DMS153 treated with DMSO at 0.1 percent for 48 hours (cell line): ENCODE measurements around the gene POLR2H.
"Not testable (repeated sequence)": the region's sequence is repeated elsewhere in the genome, so short reads cannot be mapped to it uniquely, and the experiment has no call there.

Source experiments
- DNase-seq: peaks from one replicate; lab custom pipeline; 2025; ENCODE audit not compliant: unreplicated experiment; lab: John Stamatoyannopoulos, UW

Gene POLR2H

GRCh38 chr3:184335661-184336546, 25.6 kb upstream of the POLR2H start:
- peak; percentile 46 for DNase-seq

GRCh38 chr3:184336547-184337398, 24.7 kb upstream of the POLR2H start:
- DNase-seq = peak; percentile 53

GRCh38 chr3:184337399-184337714, 24.2 kb upstream of the POLR2H start, which contains the start of gene FAM131A:
Gene FAM131A, plus strand, starts transcription at chr3:184337600. Its CDS starts 31 bp downstream, at chr3:184337631.
- no peak for DNase-seq

GRCh38 chr3:184337981-184338380, 23.5 kb upstream of the POLR2H start:
- no peak for DNase-seq

- DNase-seq = peak; percentile 91
Observed at GRCh38 chr3:184338511-184338945, 23.0 kb upstream of the POLR2H start.

DNA sequence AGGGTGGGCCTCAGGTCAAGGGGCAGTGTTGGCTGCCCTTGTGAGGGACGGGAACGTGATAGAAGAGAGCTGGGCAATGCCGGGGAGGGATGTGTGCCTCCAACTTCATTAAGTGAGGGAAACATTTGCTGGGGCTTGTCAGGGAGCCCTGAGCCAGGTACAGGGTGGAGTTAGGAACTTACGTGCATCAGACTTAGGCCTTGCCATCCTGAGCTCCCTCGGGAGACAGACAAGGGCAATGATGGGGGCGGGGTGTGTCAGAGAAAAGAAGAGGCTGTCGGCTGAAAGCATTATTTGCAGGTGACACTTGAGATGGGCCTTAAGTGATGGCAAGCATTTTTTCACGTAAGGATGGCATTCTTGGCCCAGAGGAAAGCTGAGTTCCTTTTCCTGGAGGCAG, 22.5 kb upstream of the POLR2H start:
- peak; percentile 44 for DNase-seq

DNA sequence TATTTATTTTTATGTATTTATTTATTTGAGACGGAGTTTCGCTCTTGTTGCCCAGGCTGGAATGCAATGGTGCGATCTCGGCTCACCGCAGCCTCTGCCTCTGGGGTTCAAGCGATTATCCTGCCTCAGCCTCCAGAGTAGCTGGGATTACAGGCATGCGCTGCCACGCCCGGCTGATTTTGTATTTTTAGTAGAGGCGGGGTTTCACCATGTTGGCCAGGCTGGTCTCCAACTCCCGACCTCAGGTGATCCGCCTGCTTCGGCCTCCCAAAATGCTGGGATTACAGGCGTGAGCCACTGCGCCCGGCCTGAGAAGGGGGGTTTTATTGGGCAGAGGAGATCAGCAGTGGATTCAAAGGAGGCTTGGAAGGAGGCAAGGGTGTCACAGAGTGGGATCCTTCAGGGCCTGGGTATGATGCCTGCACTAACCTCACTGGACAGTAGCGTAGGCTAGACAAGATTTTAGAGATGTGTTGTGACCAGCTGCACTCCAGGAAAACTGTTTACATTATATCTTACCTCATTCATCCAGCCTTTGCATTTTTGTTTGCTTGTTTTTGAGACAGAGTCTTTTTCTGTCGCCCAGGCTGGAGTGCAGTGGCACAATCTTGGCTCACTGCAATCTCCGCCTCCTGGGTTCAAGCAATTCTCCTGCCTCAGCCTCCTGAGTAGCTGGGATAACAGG, 21.9 kb upstream of the POLR2H start:
- DNase-seq = not testable (repeated sequence)

- no peak for DNase-seq
Observed at GRCh38 chr3:184341925-184342324, 19.6 kb upstream of the POLR2H start.

DNA sequence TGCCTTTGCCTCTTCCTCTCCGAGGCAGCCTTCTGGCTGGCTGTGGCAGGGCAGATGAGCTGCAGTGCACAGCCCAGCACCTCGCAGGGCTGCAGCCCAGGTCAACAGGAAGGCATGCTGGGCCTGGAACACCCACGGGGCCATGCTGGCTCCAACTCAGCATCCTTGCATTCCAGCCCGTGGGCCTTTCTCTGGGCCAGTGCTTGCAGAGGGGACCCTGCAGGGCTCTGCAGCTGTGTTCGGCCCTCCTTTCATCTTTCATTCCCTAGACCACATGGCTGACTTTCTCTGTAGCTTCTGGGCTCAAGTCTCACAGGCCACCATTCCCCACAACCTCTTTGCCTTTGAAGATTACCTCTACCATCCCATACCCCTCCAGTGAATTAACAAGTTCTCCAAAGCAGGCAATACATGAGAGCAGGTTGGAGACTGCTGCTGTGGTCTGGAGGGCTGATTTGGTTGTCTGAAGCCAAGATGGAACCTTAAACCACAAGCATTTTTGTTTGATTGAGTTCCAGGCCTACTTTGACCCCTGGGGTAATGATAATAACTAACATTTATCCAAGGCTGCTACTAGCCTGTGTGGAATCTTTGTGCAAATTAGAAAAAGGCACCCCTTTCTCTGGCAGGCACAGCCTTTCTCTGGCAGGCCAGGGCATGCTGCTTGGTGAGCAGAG, 18.2 kb upstream of the POLR2H start:
- DNase-seq = no peak

GRCh38 chr3:184344579-184345316, 16.8 kb upstream of the POLR2H start:
- DNase-seq = no peak

DNA sequence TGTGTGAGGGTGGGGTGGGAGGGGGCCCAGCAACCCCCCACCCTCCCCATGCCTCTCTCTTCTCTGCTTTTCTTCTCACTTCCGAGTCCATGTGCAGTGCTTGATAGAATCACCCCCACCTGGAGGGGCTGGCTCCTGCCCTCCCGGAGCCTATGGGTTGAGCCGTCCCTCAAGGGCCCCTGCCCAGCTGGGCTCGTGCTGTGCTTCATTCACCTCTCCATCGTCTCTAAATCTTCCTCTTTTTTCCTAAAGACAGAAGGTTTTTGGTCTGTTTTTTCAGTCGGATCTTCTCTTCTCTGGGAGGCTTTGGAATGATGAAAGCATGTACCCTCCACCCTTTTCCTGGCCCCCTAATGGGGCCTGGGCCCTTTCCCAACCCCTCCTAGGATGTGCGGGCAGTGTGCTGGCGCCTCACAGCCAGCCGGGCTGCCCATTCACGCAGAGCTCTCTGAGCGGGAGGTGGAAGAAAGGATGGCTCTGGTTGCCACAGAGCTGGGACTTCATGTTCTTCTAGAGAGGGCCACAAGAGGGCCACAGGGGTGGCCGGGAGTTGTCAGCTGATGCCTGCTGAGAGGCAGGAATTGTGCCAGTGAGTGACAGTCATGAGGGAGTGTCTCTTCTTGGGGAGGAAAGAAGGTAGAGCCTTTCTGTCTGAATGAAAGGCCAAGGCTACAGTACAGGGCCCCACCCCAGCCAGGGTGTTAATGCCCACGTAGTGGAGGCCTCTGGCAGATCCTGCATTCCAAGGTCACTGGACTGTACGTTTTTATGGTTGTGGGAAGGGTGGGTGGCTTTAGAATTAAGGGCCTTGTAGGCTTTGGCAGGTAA, 16.0 kb upstream of the POLR2H start:
- peak; percentile 34 for DNase-seq

GRCh38 chr3:184346480-184347190, 14.9 kb upstream of the POLR2H start:
- DNase-seq = no peak

- no peak for DNase-seq
Observed at GRCh38 chr3:184347321-184348056, 14.0 kb upstream of the POLR2H start.

- no peak for DNase-seq
Observed at GRCh38 chr3:184348057-184348382, 13.5 kb upstream of the POLR2H start.

- DNase-seq = no peak
Observed at GRCh38 chr3:184349563-184350470, 11.7 kb upstream of the POLR2H start.

GRCh38 chr3:184350618-184351017, 10.9 kb upstream of the POLR2H start:
- no peak for DNase-seq

DNA sequence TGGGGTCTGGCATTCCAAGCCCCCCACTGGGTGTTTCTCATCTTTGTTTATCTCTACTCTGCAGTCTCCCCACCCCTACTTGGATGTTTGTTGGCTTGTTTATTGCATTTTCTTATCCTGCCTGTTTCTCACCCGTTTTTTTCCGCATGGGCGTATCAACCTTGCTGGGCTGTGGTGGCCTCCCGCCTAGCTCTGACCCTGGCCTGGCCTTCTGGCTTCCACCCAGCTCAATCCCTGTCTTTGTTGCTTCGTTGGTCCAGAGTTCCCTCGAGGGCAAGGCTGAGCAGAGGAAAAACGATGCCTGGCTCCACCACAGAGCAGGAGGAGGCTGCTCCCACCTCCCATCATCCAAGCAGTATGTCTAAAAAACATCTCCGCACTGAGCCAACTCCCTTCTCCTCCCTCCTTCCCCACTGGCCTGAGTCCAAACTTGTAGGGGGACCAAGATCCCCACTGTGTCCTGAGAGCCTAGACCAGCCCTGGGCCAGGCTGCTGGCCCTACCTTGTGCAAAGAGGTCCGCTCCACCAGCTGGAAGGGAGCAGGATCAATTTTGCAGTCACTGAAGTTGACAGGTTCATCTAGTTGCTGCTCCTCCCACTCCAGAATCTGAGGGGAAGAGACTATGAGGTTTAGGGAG, 9.9 kb upstream of the POLR2H start:
- DNase-seq = no peak
